H1 (cell line): ENCODE data around the gene WFDC1. TPM values are rescaled to one million over a fixed set of nuclear protein-coding genes. Genes with fewer than 3 reads are reported as not detected.

Source experiments
- CTCF ChIA-PET: fragments of 300-600 bp; sonication (Branson Sonifier 250); formaldehyde crosslinking; loops from one replicate; lab custom pipeline; 2021; ENCODE audit not compliant: partially characterized antibody; lab: Charles Lee
- POLR2A ChIA-PET: fragments of 300-600 bp; sonication (Branson Sonifier 250); formaldehyde crosslinking; loops from one replicate; lab custom pipeline; 2021; ENCODE audit warnings: inconsistent platforms; ENCODE audit not compliant: partially characterized antibody; lab: Charles Lee
- DNase-seq, 2 experiments: peaks; one replicate each; pipeline versions ENCODE4 v3.0.0 to v3.0.0-alpha.2; 2010 to 2022; ENCODE audit warnings: low spot score in 2 of 2, low read depth in 1 of 2, mixed read lengths in 1 of 2
- FAIRE-seq: peaks from 2 replicates; lab custom pipeline; 2011; peaks lifted over from hg19 to GRCh38; lab: Jason Lieb, UNC
- H2AFZ ChIP-seq: 2 replicates; pipeline ENCODE4 v1.8.1; 2012; ENCODE audit warnings: low read length, inconsistent platforms
- H2AK5ac ChIP-seq: 2 replicates; pipeline ENCODE4 v1.6.1; 2013; ENCODE audit warnings: low read depth, low read length
- H2BK120ac ChIP-seq: replicated peaks from 2 replicates; pipeline ENCODE3; 2013; ENCODE audit warnings: low read depth, low read length, inconsistent platforms
- H2BK12ac ChIP-seq: 2 replicates; pipeline ENCODE4 v1.6.1; 2013; ENCODE audit warnings: low read depth, low read length
- H2BK15ac ChIP-seq: 2 replicates; pipeline ENCODE4 v1.6.1; 2013; ENCODE audit warnings: low read length
- H2BK20ac ChIP-seq: 2 replicates; pipeline ENCODE4 v1.6.1; 2013; ENCODE audit warnings: low read length
- H2BK5ac ChIP-seq: 2 replicates; pipeline ENCODE4 v1.6.1; 2013; ENCODE audit warnings: low read depth, low read length
- H3K14ac ChIP-seq: 2 replicates; pipeline ENCODE4 v1.6.1; 2013; ENCODE audit warnings: inconsistent platforms; ENCODE audit not compliant: insufficient read length
- H3K18ac ChIP-seq: 2 replicates; pipeline ENCODE4 v1.6.1; 2013; ENCODE audit warnings: low read length; ENCODE audit errors: extremely low read depth
- H3K23ac ChIP-seq: 2 replicates; pipeline ENCODE4 v1.6.1; 2013; ENCODE audit warnings: inconsistent platforms; ENCODE audit not compliant: insufficient read length
- H3K23me2 ChIP-seq: 2 replicates; pipeline ENCODE4 v1.6.1; 2013; ENCODE audit warnings: low read depth, low read length
- H3K27ac ChIP-seq: 2 replicates; pipeline ENCODE4 v1.6.1; 2011; ENCODE audit warnings: low read depth, low read length, inconsistent platforms
- H3K27me3 ChIP-seq, 4 experiments: replicated peaks in 1 of 4; 1 replicate in 1 of 4; 2 replicates in 3 of 4; pipeline versions ENCODE4 v1.6.1 to v1.8.1; 2011 to 2013; ENCODE audit warnings: low read length in 3 of 4, mild to moderate bottlenecking in 3 of 4, inconsistent platforms in 2 of 4, mixed read lengths in 2 of 4, moderate library complexity in 1 of 4; ENCODE audit not compliant: control insufficient read depth in 3 of 4, insufficient read depth in 3 of 4; ENCODE audit errors: extremely low read depth in 1 of 4
- H3K36me3 ChIP-seq, 4 experiments: 2 replicates each; pipeline versions ENCODE4 v1.6.1 to v1.8.1; 2011 to 2013; ENCODE audit warnings: mild to moderate bottlenecking in 4 of 4, low read length in 3 of 4, moderate library complexity in 2 of 4, control low read depth in 1 of 4, inconsistent platforms in 1 of 4; ENCODE audit not compliant: insufficient read depth in 4 of 4, control insufficient read depth in 2 of 4
- H3K4ac ChIP-seq: replicated peaks from 2 replicates; pipeline ENCODE3; 2013; ENCODE audit warnings: low read length, low read depth, mixed read lengths, inconsistent platforms; ENCODE audit not compliant: insufficient read length
- H3K4me1 ChIP-seq, 4 experiments: replicated peaks in 1 of 4; 1 replicate in 1 of 4; 2 replicates in 3 of 4; pipeline versions ENCODE4 v1.6.1 to v1.8.1; 2011 to 2013; ENCODE audit warnings: low read length in 3 of 4, inconsistent platforms in 2 of 4, mixed read lengths in 1 of 4; ENCODE audit not compliant: insufficient read depth in 4 of 4, control insufficient read depth in 3 of 4
- H3K4me2 ChIP-seq, 2 experiments: 2 replicates each; pipeline versions ENCODE4 v1.6.1 to v1.8.1; 2011 to 2013; ENCODE audit warnings: low read depth in 2 of 2, low read length in 2 of 2, control low read depth in 1 of 2, inconsistent platforms in 1 of 2, mild to moderate bottlenecking in 1 of 2; ENCODE audit not compliant: insufficient read depth in 1 of 2
- H3K4me3 ChIP-seq, 4 experiments: fragments of 200-600, 300-600 bp in 1 of 4; sonication (generic), shearing (Covaris generic), sonication (Bioruptor Twin) in 1 of 4; 2 replicates each; pipeline versions ENCODE4 v1.5.1 to v1.8.1; 2011 to 2016; ENCODE audit warnings: low read length in 4 of 4, low read depth in 3 of 4, control low read depth in 2 of 4, inconsistent platforms in 2 of 4, mild to moderate bottlenecking in 2 of 4, mixed read lengths in 1 of 4, moderate library complexity in 1 of 4; ENCODE audit not compliant: insufficient read depth in 2 of 4; ENCODE audit errors: extremely low read depth in 1 of 4
- H3K56ac ChIP-seq: replicated peaks from 2 replicates; pipeline ENCODE3; 2013; ENCODE audit warnings: low read depth, mild to moderate bottlenecking, mixed read lengths, low read length, inconsistent platforms; ENCODE audit not compliant: insufficient read length
- H3K79me1 ChIP-seq: 2 replicates; pipeline ENCODE4 v1.6.1; 2013; ENCODE audit warnings: low read depth, low read length, control low read depth
- H3K79me2 ChIP-seq, 2 experiments: 2 replicates each; pipeline versions ENCODE4 v1.6.1 to v1.8.1; 2012 to 2013; ENCODE audit warnings: low read length in 2 of 2, mild to moderate bottlenecking in 2 of 2, inconsistent platforms in 1 of 2; ENCODE audit not compliant: insufficient read depth in 2 of 2, control insufficient read depth in 1 of 2
- H3K9ac ChIP-seq, 4 experiments: replicated peaks in 1 of 4; 1 replicate in 1 of 4; 2 replicates in 3 of 4; pipeline versions ENCODE4 v1.6.1 to v1.8.1; 2011 to 2013; ENCODE audit warnings: low read depth in 3 of 4, low read length in 3 of 4, control low read depth in 2 of 4, mild to moderate bottlenecking in 2 of 4, moderate library complexity in 2 of 4, inconsistent platforms in 1 of 4; ENCODE audit errors: extremely low read depth in 1 of 4
- H3K9me3 ChIP-seq, 2 experiments: 2 replicates each; pipeline versions ENCODE4 v1.6.1 to v1.8.1; 2012 to 2013; ENCODE audit warnings: mild to moderate bottlenecking in 2 of 2, moderate library complexity in 2 of 2, control low read depth in 1 of 2, inconsistent platforms in 1 of 2, low read depth in 1 of 2, low read length in 1 of 2, mixed read lengths in 1 of 2; ENCODE audit not compliant: insufficient read depth in 2 of 2
- H4K20me1 ChIP-seq, 2 experiments: replicated peaks in 1 of 2; 2 replicates each; pipeline versions ENCODE3 to v1.8.1; 2011 to 2013; ENCODE audit warnings: inconsistent platforms in 2 of 2, low read length in 2 of 2, mild to moderate bottlenecking in 1 of 2; ENCODE audit not compliant: insufficient read depth in 2 of 2, control insufficient read depth in 1 of 2
- H4K5ac ChIP-seq: 2 replicates; pipeline ENCODE4 v1.6.1; 2013; ENCODE audit warnings: low read length, low read depth, mixed read lengths, inconsistent platforms; ENCODE audit not compliant: insufficient read length
- H4K8ac ChIP-seq: 2 replicates; pipeline ENCODE4 v1.8.0; 2013; ENCODE audit warnings: mild to moderate bottlenecking, moderate library complexity, low read length, inconsistent platforms; ENCODE audit not compliant: insufficient read depth; ENCODE audit errors: extremely low read depth
- H4K91ac ChIP-seq: replicated peaks from 2 replicates; pipeline ENCODE3; 2013; ENCODE audit warnings: low read length, mixed read lengths, inconsistent platforms; ENCODE audit not compliant: insufficient read length
- E2F6 ChIP-seq: IDR thresholded peaks from 2 replicates; pipeline ENCODE4 v1.6.1; 2012; ENCODE audit warnings: inconsistent platforms
- EGR1 ChIP-seq: IDR thresholded peaks from 2 replicates; pipeline ENCODE4 v1.6.1; 2011; ENCODE audit warnings: low read depth, low read length, borderline replicate concordance
- EZH2 ChIP-seq: fragments of 200-600 bp; sonication (generic); IDR thresholded peaks from 2 replicates; pipeline ENCODE4 v1.7.1; 2012; ENCODE audit warnings: low read depth, mild to moderate bottlenecking, moderate library complexity, low read length, inconsistent platforms; ENCODE audit not compliant: severe bottlenecking
- FOSL1 ChIP-seq: IDR thresholded peaks from 2 replicates; pipeline ENCODE4 v1.6.1; 2011; ENCODE audit warnings: mild to moderate bottlenecking, low read depth, low read length, moderate library complexity; ENCODE audit not compliant: insufficient read depth
- JUN ChIP-seq: IDR thresholded peaks from 2 replicates; pipeline ENCODE4 v1.6.1; 2011; ENCODE audit warnings: low read depth, mild to moderate bottlenecking, improper control_type of control experiment, low read length
- NRF1 ChIP-seq: IDR thresholded peaks from 2 replicates; pipeline ENCODE4 v1.6.1; 2011; ENCODE audit warnings: mild to moderate bottlenecking, low read depth, low read length, improper control_type of control experiment
- POU5F1 ChIP-seq: IDR thresholded peaks from 2 replicates; pipeline ENCODE4 v1.6.1; 2011; ENCODE audit warnings: low read depth, mild to moderate bottlenecking, low read length, moderate library complexity
- RNF2 ChIP-seq: fragments of 200-900, 300-1000 bp; sonication (generic); IDR thresholded peaks from 2 replicates; pipeline ENCODE4 v1.7.1; 2016; ENCODE audit warnings: borderline replicate concordance, low read depth, mild to moderate bottlenecking, antibody characterized with exemption, low read length; ENCODE audit not compliant: poor library complexity, severe bottlenecking; ENCODE audit errors: missing control alignments
- SAP30 ChIP-seq: fragments of 300-600 bp; sonication (generic); IDR thresholded peaks from 2 replicates; pipeline ENCODE4 v1.7.1; 2012; ENCODE audit warnings: low read length, moderate library complexity, mild to moderate bottlenecking, inconsistent platforms; ENCODE audit not compliant: insufficient read depth, insufficient replicate concordance
- SUZ12 ChIP-seq: fragments of 200-600 bp; sonication (generic); IDR thresholded peaks from 2 replicates; pipeline ENCODE4 v1.6.1; 2012; ENCODE audit warnings: mild to moderate bottlenecking, inconsistent platforms, low read length, moderate library complexity, mixed read lengths
- TEAD4 ChIP-seq: IDR thresholded peaks from 2 replicates; pipeline ENCODE4 v1.6.1; 2012; ENCODE audit warnings: low read depth, low read length, inconsistent platforms, mixed read lengths
- YY1 ChIP-seq: IDR thresholded peaks from 2 replicates; pipeline ENCODE4 v1.6.1; 2011; ENCODE audit warnings: low read depth, mild to moderate bottlenecking, low read length
- WGBS, 2 experiments: shearing (Covaris generic) in 1 of 2; methylation state at CpG; one replicate each; pipeline versions ENCODE4 v1.1.6 to v1.1.7; 2013 to 2015; ENCODE audit warnings: low lambda C conversion rate in 2 of 2, mixed read lengths in 2 of 2, inconsistent platforms in 1 of 2, low coverage in 1 of 2, missing lambda C conversion rate in 1 of 2; ENCODE audit not compliant: insufficient replicate concordance in 2 of 2, insufficient coverage in 1 of 2, insufficient read length in 1 of 2; ENCODE audit errors: extremely low coverage in 1 of 2, missing lambda C conversion rate in 1 of 2; 5-methylcytosine and 5-hydroxymethylcytosine counted together
- polyA plus RNA-seq, 7 experiments: library from polyadenylated mRNA; depleted of rRNA in 3 of 7; stranded (reverse) in 5 of 7; unstranded in 2 of 7; fragments of >200 nt in 5 of 7; fragments of 200-250 nt in 2 of 7; gene quantifications; 1 replicate in 5 of 7; 2 replicates in 1 of 7; 4 replicates in 1 of 7; pipeline versions ENCODE4 v1.2.1 to v1.2.3, GENCODE V29; 2011 to 2013; ENCODE audit warnings: missing spikeins in 2 of 7, mixed read lengths in 2 of 7
- total RNA-seq: library from RNA; stranded (reverse); fragmentation: NEBNext Ultra II Directional; extraction: Animal tissue kit (Norgen Biotek cat#: 25700); gene quantifications from 2 replicates; pipeline ENCODE4 v1.2.1, GENCODE V29; 2021

Gene WFDC1
- total and polyA plus RNA-seq, 2 of the 8 experiments (the other 6 are each of a cell fraction or from before 2014, with no cell fraction given), result 0.70 to 1.1 TPM

DNA sequence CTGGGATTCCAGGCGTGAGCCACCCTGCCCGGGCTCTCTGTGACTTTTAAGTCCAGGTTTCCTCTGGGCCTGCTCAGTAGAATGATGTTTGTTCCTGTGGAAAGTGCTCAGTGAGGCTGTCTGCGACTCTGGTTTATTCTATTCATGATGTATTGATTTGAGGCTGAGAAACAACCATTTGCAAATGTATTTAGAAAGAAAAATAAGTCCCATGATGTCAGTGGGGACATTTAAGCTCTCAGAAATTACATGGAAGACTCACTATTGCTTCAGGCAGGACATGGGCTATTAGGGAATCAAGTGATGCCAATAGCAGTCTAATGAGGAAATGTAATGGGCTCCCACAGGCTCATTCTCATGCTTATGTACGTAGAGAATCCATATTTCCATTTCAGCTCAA is 32.6 kb upstream of the WFDC1 start:
- Histone ChIP-seq H3K23me2 (0 out of 2 replicates have a peak, but pooled peaks cover 2% of the 10 kb centered on the region), H4K91ac (no peak overlapping the region), H2AK5ac (no peak overlapping the region), H3K4ac (no peak overlapping the region), H3K4me2 (no peak overlapping the region), H3K79me2 (no peaks in the 10 kb centered on the region), H3K14ac (no peak overlapping the region), H3K4me3 (no peak overlapping the region), H3K27ac (no peak overlapping the region), H3K79me1 (no peaks in the 10 kb centered on the region), H3K56ac (no peak overlapping the region), H2BK120ac (no peak overlapping the region), H2BK20ac (no peak overlapping the region), H3K18ac (no peak overlapping the region), H4K5ac (no peak overlapping the region), H3K27me3 (no peaks in the 10 kb centered on the region), H3K23ac (no peak overlapping the region), H3K4me1 (peaks cover 0 to 2% (median 0%) of the 10 kb centered on the region in 4 experiments; a peak in 1 of 7 replicates), H2AFZ (no peak overlapping the region), H2BK5ac (no peak overlapping the region), H3K9me3 (no peaks in the 10 kb centered on the region), H4K20me1 (no peaks in the 10 kb centered on the region), H4K8ac (no peak overlapping the region), H2BK15ac (no peak overlapping the region), H3K36me3 (no peaks in the 10 kb centered on the region), H3K9ac (no peak overlapping the region), H2BK12ac (no peak overlapping the region)
- CTCF ChIA-PET, result interaction anchor here (1.2 to 4.6 kb wide), 4 partner anchors 15 to 223 kb away, joined by 3 to 26 read pairs (median 6); partner anchors contain the start of gene TAF1C
- DNase-seq (no peak), FAIRE-seq (no peak)
- POLR2A ChIA-PET, result interaction anchor here (1.1 kb wide), 1 partner anchor 106 kb away, joined by 3 read pairs; the partner anchor contains the start of gene ATP2C2
- WGBS, 2 experiments, result 86% methylated on average over 4 of the region's 4 CpGs; no CpG with 5 or more reads in 1 of the 2 experiments
- TF ChIP-seq RNF2 (no peak), FOSL1 (no peak), JUN (no peak), YY1 (no peak), E2F6 (no peak), SAP30 (no peak), NRF1 (no peak), EZH2 (no peak), POU5F1 (no peak), EGR1 (no peak), SUZ12 (no peak), TEAD4 (no peak)
